HG02623 (cell line): ENCODE measurements around the gene HNF1B.

Experiments
- ATAC-seq: cut with Tn5 transposase; IDR thresholded peaks from one replicate; pipeline ENCODE4 v1.9.1; 2021; ENCODE audit warnings: moderate library complexity; ENCODE audit not compliant: unreplicated experiment

Gene HNF1B

GRCh38 chr17:37737971-37738370 is 6.9 kb downstream of the HNF1B start:
- no peak for ATAC-seq

- no peak for ATAC-seq
Observed at GRCh38 chr17:37737081-37737480, 7.8 kb downstream of the HNF1B start.

GRCh38 chr17:37736428-37736827 is 8.4 kb downstream of the HNF1B start:
- ATAC-seq = no peak

GRCh38 chr17:37735165-37735564 is 9.7 kb downstream of the HNF1B start:
- no peak for ATAC-seq

GRCh38 chr17:37732316-37732715 is 12.5 kb downstream of the HNF1B start:
- no peak for ATAC-seq

- no peak for ATAC-seq
Observed at GRCh38 chr17:37731056-37731455, 13.8 kb downstream of the HNF1B start.

- ATAC-seq = no peak
Observed at GRCh38 chr17:37729905-37730304, 15.0 kb downstream of the HNF1B start.

GRCh38 chr17:37726891-37727675 is 17.8 kb downstream of the HNF1B start:
- ATAC-seq = no peak

- ATAC-seq = no peak
Observed at GRCh38 chr17:37726248-37726647, 18.6 kb downstream of the HNF1B start.

- ATAC-seq = no peak
Observed at GRCh38 chr17:37725601-37726146, 19.2 kb downstream of the HNF1B start.

- no peak for ATAC-seq
Observed at GRCh38 chr17:37725021-37725595, 19.8 kb downstream of the HNF1B start.

GRCh38 chr17:37720989-37721388 is 23.9 kb downstream of the HNF1B start:
- ATAC-seq = no peak

GRCh38 chr17:37719866-37720265 is 25.0 kb downstream of the HNF1B start:
- no peak for ATAC-seq

- ATAC-seq = no peak
Observed at GRCh38 chr17:37718324-37719048, 26.4 kb downstream of the HNF1B start.

- ATAC-seq = no peak
Observed at GRCh38 chr17:37717627-37718323, 27.1 kb downstream of the HNF1B start.

GRCh38 chr17:37714897-37715296 is 30.0 kb downstream of the HNF1B start:
- no peak for ATAC-seq

- ATAC-seq = no peak
Observed at GRCh38 chr17:37713624-37714023, 31.2 kb downstream of the HNF1B start.

- ATAC-seq = no peak
Observed at GRCh38 chr17:37713028-37713431, 31.8 kb downstream of the HNF1B start.

GRCh38 chr17:37711113-37711512 is 33.7 kb downstream of the HNF1B start:
- no peak for ATAC-seq

- ATAC-seq = no peak
Observed at GRCh38 chr17:37710344-37710886, 34.4 kb downstream of the HNF1B start.
